AG04450 (cell line): Measurements from ENCODE around the gene MUC2. TPM values are rescaled to one million over a fixed set of nuclear protein-coding genes. Genes with fewer than 3 reads are reported as not detected.

ENCODE experiments used
- CTCF ChIA-PET: fragments of 300-600, 350-600 bp; formaldehyde crosslinking; extraction: SDS; loops from one replicate; lab custom pipeline; 2022; ENCODE audit warnings: antibody characterized with exemption, inconsistent platforms; lab: Charles Lee
- POLR2A ChIA-PET: fragments of 350-600 bp; formaldehyde crosslinking; extraction: SDS; loops from one replicate; lab custom pipeline; 2021; ENCODE audit warnings: antibody characterized with exemption, inconsistent platforms; lab: Yijun Ruan, JAX
- DNase-seq: peaks from one replicate; pipeline ENCODE4 v3.0.0-alpha.2; 2011; ENCODE audit warnings: low read depth, low spot score
- H3K27ac ChIP-seq: one replicate; pipeline ENCODE4 v1.5.1; 2012; ENCODE audit warnings: low read depth, low read length, control low read depth
- H3K27me3 ChIP-seq: one replicate; pipeline ENCODE4 v1.6.0; 2012; ENCODE audit warnings: low read length; ENCODE audit not compliant: control insufficient read depth, insufficient read depth
- H3K4me3 ChIP-seq: 2 replicates; pipeline ENCODE4 v1.5.1; 2011; ENCODE audit warnings: mild to moderate bottlenecking, low read depth, low read length, control low read depth
- H3K9me3 ChIP-seq: 2 replicates; pipeline ENCODE4 v1.5.1; 2012; ENCODE audit warnings: low read length; ENCODE audit not compliant: control insufficient read depth, insufficient read depth
- polyA minus RNA-seq: library from RNA; depleted of rRNA, polyadenylated mRNA; stranded (reverse); fragments of >200 nt; gene quantifications from 2 replicates; pipeline ENCODE4 v1.2.3, GENCODE V29; 2011; rRNA and poly(A)+ RNA removed
- polyA plus RNA-seq: library from polyadenylated mRNA; depleted of rRNA; stranded (reverse); fragments of >200 nt; gene quantifications from 2 replicates; pipeline ENCODE4 v1.2.3, GENCODE V29; 2011; rRNA removed
- TF ChIP-seq, protein P1 (sequence below): IDR thresholded peaks from 2 replicates; pipeline ENCODE4 v1.5.1; 2011; ENCODE audit warnings: low read depth, low read length, control low read depth, inconsistent platforms

MUC2 gene
- polyA plus RNA-seq: not detected in 2 replicates
- polyA minus RNA-seq: not detected in 2 replicates

DNA sequence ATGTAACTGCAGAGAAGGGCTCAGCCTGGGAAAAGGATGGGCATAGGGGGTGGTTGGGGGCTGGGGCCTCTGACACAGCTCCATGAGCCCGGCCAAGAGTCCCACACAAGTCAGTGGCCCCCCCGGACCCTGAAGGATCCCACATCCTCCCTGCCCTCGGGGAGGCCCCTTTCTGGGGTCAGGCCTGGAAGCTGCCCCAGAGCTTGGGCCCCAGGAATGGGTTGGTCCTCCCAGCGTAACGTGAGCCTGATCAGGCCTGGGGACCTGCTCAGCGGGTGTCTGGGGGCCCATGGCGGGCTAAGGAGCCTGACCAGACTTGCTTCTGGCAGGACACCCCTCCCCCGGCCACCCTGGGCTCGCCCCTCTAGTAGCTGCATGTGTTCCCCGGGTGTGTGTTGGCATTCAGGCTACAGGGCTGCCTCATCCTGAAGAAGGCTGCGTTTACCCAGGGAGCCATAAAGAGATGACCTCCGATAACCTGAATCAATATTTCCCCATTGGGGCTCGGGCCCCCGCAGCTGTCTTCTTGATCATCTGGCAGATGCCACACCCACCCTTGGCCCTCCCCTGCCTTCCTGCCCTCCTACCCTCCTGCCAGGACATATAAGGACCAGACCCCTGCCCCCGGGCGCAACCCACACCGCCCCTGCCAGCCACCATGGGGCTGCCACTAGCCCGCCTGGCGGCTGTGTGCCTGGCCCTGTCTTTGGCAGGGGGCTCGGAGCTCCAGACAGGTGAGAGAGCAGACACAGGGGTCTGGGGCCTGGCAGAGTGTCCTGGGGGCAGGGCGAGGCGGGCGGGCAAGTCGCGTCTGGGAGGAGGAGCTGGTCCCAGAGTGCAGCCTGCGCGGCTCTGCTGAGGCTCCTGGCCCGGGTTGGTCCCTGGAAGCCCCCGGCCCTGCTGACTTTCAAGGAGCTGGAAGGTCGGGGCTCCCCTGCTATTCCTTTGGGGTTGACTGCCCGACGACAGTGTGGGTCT lies at the start of gene MUC2:
Gene MUC2 (plus strand): TSS at position 631 of the 978 bp plus-strand sequence.
- Histone ChIP-seq H3K27me3 (peaks cover 3% of the 10 kb centered on the region), H3K4me3 (no peak within 1 kb of the TSS), H3K27ac (no peak within 1 kb of the TSS), H3K9me3 (peaks cover 31% of the 10 kb centered on the region)
- TF ChIP-seq, protein P1, sequence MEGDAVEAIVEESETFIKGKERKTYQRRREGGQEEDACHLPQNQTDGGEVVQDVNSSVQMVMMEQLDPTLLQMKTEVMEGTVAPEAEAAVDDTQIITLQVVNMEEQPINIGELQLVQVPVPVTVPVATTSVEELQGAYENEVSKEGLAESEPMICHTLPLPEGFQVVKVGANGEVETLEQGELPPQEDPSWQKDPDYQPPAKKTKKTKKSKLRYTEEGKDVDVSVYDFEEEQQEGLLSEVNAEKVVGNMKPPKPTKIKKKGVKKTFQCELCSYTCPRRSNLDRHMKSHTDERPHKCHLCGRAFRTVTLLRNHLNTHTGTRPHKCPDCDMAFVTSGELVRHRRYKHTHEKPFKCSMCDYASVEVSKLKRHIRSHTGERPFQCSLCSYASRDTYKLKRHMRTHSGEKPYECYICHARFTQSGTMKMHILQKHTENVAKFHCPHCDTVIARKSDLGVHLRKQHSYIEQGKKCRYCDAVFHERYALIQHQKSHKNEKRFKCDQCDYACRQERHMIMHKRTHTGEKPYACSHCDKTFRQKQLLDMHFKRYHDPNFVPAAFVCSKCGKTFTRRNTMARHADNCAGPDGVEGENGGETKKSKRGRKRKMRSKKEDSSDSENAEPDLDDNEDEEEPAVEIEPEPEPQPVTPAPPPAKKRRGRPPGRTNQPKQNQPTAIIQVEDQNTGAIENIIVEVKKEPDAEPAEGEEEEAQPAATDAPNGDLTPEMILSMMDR: no peak
- ChIA-PET CTCF (no interaction called here), POLR2A (no interaction called here)
- no peak for DNase-seq

DNA sequence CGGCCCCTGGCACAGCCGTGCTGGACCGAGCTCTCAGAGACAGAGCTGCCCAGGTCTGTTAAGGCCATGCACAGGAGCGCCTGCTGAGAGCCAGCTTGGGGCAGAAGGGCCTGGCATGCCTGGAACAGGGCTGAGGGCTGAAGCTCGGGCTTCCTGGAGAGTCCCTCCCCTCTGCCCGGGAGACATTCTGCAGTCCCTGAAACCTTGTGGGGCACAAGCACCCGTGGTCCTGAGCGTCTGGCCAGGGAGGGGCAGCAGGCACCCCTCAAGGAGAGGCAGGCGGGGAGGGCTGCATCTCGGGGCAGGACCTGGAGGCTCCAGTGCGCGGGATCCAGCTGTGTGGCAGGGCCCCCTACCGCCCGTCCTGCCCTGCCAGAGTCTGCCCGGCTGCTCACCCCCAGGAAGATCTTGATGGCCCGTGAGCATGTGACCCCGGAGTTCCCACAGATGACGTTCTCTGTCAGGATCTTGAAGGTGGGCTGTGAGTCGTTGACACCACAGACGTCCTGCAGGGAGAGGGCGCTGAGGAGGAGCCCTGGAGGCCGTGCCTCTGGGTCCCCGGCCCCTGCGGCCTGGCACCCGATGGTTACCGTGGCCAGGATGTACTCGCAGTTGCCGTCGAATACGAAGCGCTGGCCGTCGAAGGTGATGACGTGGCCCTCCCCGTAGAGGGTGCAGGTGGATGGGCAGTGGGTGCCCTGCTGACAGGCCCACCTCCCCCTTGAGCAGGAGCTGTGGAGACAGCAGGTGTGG lies 49.1 kb upstream of the MUC2 start:
- DNase-seq: no peak
- TF ChIP-seq, protein P1: no peak
- H3K27ac ChIP-seq: no peak overlapping the region
- no peak overlapping the region for H3K4me3 ChIP-seq
- POLR2A ChIA-PET: no interaction called here
- CTCF ChIA-PET: no interaction called here
- no peaks in the 10 kb centered on the region for H3K27me3 ChIP-seq
- H3K9me3 ChIP-seq: peaks cover 2% of the 10 kb centered on the region; the same call in 1 of the 2 replicates

DNA sequence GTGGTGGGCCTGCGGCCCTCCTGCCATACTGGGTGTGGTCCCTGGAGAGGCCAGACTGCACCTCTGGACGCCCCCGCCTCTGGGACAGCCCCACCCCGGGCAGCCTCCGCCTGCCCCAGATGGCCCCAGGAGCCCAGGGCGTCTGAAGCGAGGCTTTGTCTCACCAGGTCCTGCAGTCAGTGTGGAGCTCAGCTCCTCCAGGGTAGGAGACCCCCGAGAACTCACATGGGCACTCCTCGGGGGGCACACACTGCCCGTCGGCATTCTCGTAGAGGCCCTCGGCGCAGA lies 48.6 kb upstream of the MUC2 start:
- DNase-seq: no peak
- ChIA-PET POLR2A (no interaction called here), CTCF (no interaction called here)
- peaks cover 4% of the 10 kb centered on the region; the same call in 1 of the 2 replicates for H3K9me3 ChIP-seq
- TF ChIP-seq, protein P1: no peak
- no peaks in the 10 kb centered on the region for H3K27me3 ChIP-seq
- no peak overlapping the region for H3K27ac ChIP-seq
- no peak overlapping the region for H3K4me3 ChIP-seq

DNA sequence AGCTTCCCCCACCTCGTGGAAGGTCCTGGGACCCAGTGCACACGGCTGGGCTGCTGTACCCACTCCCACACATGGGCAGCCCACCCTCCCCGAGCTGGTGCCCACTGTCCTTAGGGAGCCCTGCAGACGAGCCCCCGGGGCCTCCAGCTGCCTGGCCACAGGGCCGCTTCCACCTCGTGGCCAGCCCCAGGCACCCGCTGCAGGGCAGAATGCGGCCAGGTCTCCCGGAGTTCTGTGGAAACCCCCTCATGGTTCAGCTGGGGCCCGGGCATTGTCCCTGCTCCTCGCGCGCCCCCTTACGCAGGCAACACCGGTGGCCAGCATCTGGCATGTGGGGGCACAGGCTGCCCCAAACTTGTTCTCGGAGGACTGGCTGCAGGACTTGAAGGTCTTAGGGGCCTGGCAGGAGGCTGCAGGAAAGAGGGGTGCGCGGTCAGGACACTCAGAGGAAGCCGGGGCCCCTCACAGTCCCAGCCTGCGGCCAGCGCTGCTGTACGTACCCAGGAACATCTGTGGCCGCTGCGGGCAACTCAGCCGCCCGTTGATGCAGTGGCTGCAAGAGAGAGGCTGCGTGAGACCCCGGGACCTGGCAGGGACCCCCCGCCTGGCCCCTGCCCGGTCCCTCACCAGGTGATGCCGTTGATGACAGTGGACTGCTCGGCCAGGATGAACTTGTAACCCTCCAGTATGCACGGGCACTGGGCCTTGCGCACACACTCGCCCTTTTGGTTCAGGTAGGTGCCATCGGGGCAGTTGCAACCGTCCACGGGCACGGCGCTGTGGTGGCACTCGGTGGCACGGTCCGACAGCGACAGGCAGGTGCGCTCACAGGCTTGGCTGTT lies 47.8 kb upstream of the MUC2 start:
- ChIA-PET CTCF (no interaction called here), POLR2A (no interaction called here)

More for the DNA sequence above, 47.8 kb upstream of the MUC2 start:
- TF ChIP-seq, protein P1: no peak
- H3K27ac ChIP-seq: no peak overlapping the region
- no peak for DNase-seq
- no peak overlapping the region for H3K4me3 ChIP-seq
- H3K27me3 ChIP-seq: no peaks in the 10 kb centered on the region
- peaks cover 10% of the 10 kb centered on the region; the same call in 1 of the 2 replicates for H3K9me3 ChIP-seq
